ENCODE data around the gene NAA38.
A peak's percentile ranks its signal among the peaks of the same experiment; 100 is the strongest.

The NAA38 gene, protein sequence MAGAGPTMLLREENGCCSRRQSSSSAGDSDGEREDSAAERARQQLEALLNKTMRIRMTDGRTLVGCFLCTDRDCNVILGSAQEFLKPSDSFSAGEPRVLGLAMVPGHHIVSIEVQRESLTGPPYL

DNA sequence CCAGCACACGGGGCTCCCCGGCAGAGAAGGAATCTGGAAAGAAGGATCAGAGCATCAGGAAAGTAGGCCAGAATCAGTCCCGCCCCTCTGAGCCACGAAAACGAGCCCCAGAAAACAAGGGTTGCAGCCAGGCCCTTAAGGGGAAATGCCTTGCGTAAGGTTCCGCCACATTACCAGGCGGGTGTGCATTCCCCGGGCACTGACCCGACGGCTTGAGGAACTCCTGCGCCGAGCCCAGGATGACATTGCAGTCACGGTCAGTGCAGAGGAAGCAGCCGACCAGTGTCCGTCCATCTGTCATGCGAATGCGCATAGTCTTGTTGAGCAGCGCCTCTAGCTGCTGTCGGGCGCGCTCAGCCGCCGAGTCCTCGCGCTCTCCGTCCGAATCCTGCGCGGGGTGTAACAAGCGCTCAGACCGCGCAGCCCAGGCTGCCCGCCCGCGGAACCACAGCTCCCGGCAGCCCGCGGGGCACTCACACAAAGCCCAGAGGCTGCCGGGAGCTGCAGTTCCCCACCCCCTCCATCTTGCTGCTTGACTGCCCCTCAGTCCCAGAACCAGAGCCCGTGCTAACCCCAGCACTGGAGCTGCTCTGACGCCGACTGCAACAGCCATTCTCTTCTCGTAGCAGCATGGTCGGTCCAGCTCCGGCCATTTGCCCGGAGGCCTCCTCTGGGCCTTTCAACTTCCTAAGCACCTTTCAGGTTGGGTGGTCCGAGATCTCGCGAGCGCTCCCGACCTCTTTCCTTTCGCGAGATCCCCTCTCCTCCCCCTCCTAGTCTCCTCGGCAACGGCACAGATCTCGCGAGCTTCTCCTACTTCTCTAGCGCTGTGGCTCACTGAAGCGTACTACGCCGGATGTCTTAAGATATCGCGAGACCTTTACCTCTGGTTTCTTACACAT lies at the start of gene NAA38:
TSS of gene NAA38 (minus strand) at position 749 of the 902 bp plus-strand sequence. CDS start at position 653, 96 bp downstream.
- Histone ChIP-seq H3K27me3 (ENCODE audit: control insufficient read depth, insufficient read depth, low read length) (peaks cover 40% of the 10 kb centered on the region), H3K9ac (ENCODE audit: low read depth, low read length) (peak within 1 kb of the TSS; percentile 98), H3K36me3 (ENCODE audit: control insufficient read depth, insufficient read depth, low read length) (no peaks in the 10 kb centered on the region), H3K4me3 (ENCODE audit: low read depth, low read length) (peak within 1 kb of the TSS; percentile 95), H3K9me3 (ENCODE audit: control insufficient read depth, insufficient read depth, low read length) (no peaks in the 10 kb centered on the region), H3K4me1 (ENCODE audit: control insufficient read depth, insufficient read depth, low read length) (peaks cover 6% of the 10 kb centered on the region)

DNA sequence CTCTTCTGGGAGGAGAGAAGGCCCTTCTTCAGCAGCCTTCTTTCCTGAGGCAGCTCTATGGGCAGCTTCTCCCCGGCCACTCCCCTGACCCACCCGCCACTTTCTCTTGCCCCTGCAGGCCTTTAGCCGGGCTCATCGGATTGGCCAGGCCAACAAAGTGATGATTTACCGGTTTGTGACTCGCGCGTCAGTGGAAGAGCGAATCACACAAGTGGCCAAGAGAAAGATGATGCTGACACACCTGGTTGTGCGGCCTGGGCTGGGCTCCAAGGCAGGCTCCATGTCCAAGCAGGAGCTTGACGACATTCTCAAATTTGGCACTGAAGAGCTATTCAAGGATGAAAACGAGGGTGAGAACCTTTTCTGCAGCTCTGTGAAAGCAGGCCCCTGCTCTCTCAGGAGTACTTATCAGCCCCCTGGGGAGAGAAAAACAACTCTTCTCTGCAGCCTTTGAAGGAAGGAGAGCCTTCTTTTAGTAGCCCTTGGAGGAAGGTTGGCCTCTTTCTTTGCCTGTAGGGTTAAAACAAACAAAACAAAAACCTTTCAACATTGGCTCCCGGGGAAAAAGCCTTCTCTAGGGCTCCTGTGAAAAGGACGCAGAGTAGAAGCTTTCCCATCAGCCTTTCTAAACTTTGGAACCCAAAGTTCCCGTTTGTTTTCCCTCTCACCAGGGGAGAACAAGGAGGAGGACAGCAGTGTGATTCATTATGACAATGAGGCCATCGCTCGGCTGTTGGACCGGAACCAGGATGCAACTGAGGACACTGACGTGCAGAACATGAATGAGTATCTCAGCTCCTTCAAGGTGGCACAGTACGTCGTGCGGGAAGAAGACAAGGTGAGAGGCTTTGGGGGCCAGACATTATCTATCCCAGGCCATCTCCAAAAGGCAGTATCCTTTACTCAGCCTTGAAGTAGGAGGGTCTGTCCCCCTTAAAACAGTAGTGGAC lies 46.1 kb upstream of the NAA38 start:
- H3K9me3 ChIP-seq (ENCODE audit: control insufficient read depth, insufficient read depth, low read length), result no peaks in the 10 kb centered on the region
- H3K27me3 ChIP-seq (ENCODE audit: control insufficient read depth, insufficient read depth, low read length), result no peaks in the 10 kb centered on the region
- peaks cover 31% of the 10 kb centered on the region for H3K36me3 ChIP-seq (ENCODE audit: control insufficient read depth, insufficient read depth, low read length)
- no peaks in the 10 kb centered on the region for H3K4me1 ChIP-seq (ENCODE audit: control insufficient read depth, insufficient read depth, low read length)
- no peak overlapping the region for H3K4me3 ChIP-seq (ENCODE audit: low read depth, low read length)
- no peak overlapping the region for H3K9ac ChIP-seq (ENCODE audit: low read depth, low read length)

DNA sequence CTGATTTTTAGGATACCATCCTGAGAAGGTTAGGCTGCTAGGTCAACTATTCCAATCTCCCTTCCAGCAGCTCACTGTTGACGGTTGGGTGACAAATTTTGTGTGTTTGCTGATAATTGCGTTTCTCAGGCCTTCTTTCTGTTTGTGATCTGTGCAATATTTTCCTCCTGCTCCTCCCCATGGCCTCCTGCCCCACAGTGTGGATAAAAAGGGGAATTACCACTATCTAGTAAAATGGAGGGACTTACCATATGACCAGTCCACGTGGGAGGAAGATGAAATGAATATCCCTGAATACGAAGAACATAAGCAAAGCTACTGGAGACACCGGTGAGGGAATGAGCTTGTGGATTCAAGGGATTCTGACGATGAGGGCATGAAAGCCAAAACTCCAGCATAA lies 40.4 kb upstream of the NAA38 start:
- H3K36me3 ChIP-seq (ENCODE audit: control insufficient read depth, insufficient read depth, low read length), result peaks cover 14% of the 10 kb centered on the region
- H3K9ac ChIP-seq (ENCODE audit: low read depth, low read length), result no peak overlapping the region
- H3K4me3 ChIP-seq (ENCODE audit: low read depth, low read length), result no peak overlapping the region
- H3K27me3 ChIP-seq (ENCODE audit: control insufficient read depth, insufficient read depth, low read length), result no peaks in the 10 kb centered on the region
- no peaks in the 10 kb centered on the region for H3K4me1 ChIP-seq (ENCODE audit: control insufficient read depth, insufficient read depth, low read length)
- no peaks in the 10 kb centered on the region for H3K9me3 ChIP-seq (ENCODE audit: control insufficient read depth, insufficient read depth, low read length)

DNA sequence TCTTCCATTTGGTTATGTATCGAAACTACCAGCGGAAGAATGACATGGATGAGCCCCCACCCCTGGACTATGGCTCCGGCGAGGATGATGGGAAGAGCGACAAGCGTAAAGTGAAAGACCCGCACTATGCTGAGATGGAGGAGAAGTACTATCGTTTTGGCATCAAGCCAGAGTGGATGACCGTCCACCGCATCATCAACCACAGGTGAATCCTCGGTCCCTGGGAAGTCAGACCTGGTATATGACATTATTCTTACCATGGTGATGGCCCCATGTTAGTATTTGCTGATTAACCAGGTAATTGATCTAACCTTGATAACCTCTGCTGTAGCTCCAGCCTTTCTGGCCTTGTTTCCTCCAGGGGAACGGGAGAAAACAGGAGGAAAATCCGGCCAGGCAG lies 39.7 kb upstream of the NAA38 start:
- peaks cover 13% of the 10 kb centered on the region for H3K36me3 ChIP-seq (ENCODE audit: control insufficient read depth, insufficient read depth, low read length)
- no peaks in the 10 kb centered on the region for H3K4me1 ChIP-seq (ENCODE audit: control insufficient read depth, insufficient read depth, low read length)
- no peak overlapping the region for H3K9ac ChIP-seq (ENCODE audit: low read depth, low read length)

DNA sequence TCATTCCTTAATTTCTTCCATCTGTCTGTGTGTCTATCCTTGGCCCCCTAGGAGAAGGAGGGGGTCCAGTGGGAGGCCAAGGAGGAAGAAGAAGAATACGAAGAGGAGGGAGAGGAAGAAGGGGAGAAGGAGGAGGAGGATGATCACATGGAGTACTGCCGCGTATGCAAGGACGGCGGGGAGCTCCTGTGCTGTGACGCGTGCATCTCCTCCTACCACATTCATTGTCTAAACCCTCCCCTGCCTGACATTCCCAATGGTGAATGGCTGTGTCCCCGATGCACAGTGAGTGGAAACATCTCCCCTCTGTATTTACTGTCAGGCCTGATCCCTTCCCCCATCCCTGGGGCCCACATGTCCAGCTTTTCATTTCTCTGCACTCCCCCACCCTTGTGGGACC lies 37.5 kb upstream of the NAA38 start:
- peaks cover 15% of the 10 kb centered on the region for H3K36me3 ChIP-seq (ENCODE audit: control insufficient read depth, insufficient read depth, low read length)
- no peak overlapping the region for H3K4me3 ChIP-seq (ENCODE audit: low read depth, low read length)
- no peak overlapping the region for H3K9ac ChIP-seq (ENCODE audit: low read depth, low read length)
- H3K9me3 ChIP-seq (ENCODE audit: control insufficient read depth, insufficient read depth, low read length), result no peaks in the 10 kb centered on the region
- no peaks in the 10 kb centered on the region for H3K4me1 ChIP-seq (ENCODE audit: control insufficient read depth, insufficient read depth, low read length)
- no peaks in the 10 kb centered on the region for H3K27me3 ChIP-seq (ENCODE audit: control insufficient read depth, insufficient read depth, low read length)

More for the DNA sequence above, 39.7 kb upstream of the NAA38 start:
- H3K9me3 ChIP-seq (ENCODE audit: control insufficient read depth, insufficient read depth, low read length), result no peaks in the 10 kb centered on the region
- H3K27me3 ChIP-seq (ENCODE audit: control insufficient read depth, insufficient read depth, low read length), result no peaks in the 10 kb centered on the region
- H3K4me3 ChIP-seq (ENCODE audit: low read depth, low read length), result no peak overlapping the region

DNA sequence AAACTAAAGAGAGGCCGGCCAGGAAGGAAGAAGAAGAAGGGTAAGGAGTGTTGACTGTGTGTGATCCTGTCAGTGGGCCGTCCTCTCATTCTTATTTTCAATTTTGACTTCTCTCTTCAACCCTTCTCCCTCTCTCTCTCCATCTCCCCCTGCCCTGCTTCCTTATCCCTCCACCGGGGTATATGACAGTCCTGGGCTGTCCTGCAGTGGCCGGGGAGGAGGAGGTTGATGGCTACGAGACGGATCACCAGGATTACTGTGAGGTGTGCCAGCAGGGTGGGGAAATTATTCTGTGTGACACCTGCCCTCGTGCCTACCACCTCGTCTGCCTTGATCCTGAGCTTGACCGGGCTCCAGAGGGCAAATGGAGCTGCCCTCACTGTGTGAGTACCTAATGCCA lies 36.9 kb upstream of the NAA38 start:
- Histone ChIP-seq H3K9ac (ENCODE audit: low read depth, low read length) (no peak overlapping the region), H3K9me3 (ENCODE audit: control insufficient read depth, insufficient read depth, low read length) (no peaks in the 10 kb centered on the region), H3K36me3 (ENCODE audit: control insufficient read depth, insufficient read depth, low read length) (peaks cover 8% of the 10 kb centered on the region), H3K27me3 (ENCODE audit: control insufficient read depth, insufficient read depth, low read length) (no peaks in the 10 kb centered on the region), H3K4me1 (ENCODE audit: control insufficient read depth, insufficient read depth, low read length) (no peaks in the 10 kb centered on the region), H3K4me3 (ENCODE audit: low read depth, low read length) (no peak overlapping the region)

DNA sequence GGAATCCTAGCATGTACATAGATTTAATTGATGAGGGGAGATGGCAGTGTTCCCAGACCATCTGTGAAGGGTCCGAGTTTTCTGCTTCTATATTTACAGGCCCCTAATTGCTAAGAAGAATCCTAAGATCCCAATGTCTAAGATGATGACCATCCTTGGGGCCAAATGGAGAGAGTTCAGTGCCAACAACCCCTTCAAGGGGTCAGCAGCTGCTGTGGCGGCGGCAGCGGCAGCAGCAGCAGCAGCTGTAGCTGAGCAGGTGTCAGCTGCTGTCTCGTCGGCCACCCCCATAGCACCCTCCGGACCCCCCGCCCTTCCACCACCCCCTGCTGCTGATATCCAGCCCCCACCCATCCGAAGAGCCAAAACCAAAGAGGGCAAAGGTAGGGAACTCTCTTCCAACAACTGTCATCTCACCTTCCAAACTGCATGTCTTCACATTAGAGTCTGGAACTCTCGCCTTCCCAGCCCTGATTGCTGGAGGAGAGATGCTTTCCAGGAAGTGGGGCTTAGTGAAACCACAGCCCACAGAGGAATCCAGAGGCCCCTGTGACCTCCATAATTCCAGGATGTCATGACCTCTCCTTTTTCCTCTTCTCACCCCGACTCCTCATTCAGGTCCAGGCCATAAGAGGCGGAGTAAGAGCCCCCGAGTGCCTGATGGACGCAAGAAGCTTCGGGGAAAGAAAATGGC lies 36.0 kb upstream of the NAA38 start:
- Histone ChIP-seq H3K9ac (ENCODE audit: low read depth, low read length) (no peak overlapping the region), H3K4me3 (ENCODE audit: low read depth, low read length) (no peak overlapping the region), H3K27me3 (ENCODE audit: control insufficient read depth, insufficient read depth, low read length) (no peaks in the 10 kb centered on the region), H3K36me3 (ENCODE audit: control insufficient read depth, insufficient read depth, low read length) (peaks cover 7% of the 10 kb centered on the region), H3K9me3 (ENCODE audit: control insufficient read depth, insufficient read depth, low read length) (no peaks in the 10 kb centered on the region), H3K4me1 (ENCODE audit: control insufficient read depth, insufficient read depth, low read length) (peaks cover 2% of the 10 kb centered on the region)

DNA sequence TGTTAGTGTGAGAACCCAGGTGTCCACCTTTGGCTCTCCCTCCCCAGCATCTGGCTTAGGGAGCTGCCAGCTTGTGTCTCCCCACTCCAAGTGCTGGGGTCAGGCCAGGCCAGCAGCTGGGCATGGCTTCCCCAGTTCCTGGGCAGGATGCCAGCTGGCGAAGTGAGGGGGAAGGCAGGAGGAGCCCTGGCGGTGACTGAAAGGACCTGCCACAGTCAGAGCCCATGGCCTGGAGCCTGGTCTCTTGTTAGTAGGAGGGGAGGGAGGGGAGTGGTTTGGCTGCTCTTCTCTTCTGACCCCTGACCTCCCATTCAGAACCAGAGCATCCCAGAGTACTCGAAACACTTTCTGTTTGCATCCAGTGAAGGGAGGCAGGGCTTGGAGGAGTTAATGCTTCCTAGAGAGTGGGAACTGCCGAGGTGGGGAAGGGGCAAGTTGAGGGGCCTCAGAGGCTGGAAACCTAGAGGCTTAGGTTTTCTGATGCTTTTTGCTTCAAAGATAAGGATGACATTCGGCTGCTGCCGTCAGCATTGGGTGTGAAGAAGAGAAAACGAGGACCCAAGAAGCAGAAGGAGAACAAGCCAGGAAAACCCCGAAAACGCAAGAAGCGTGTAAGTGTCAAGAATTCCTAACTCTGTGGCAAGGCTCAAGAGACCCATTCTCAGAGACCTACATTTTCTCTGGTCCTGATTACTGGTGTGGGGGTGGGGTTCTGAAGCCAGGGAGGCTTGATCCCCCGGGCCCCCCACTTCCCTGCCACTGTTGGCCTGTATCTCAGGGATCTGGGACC lies 32.0 kb upstream of the NAA38 start:
- Histone ChIP-seq H3K9ac (ENCODE audit: low read depth, low read length) (no peak overlapping the region), H3K36me3 (ENCODE audit: control insufficient read depth, insufficient read depth, low read length) (peaks cover 4% of the 10 kb centered on the region), H3K4me1 (ENCODE audit: control insufficient read depth, insufficient read depth, low read length) (peaks cover 6% of the 10 kb centered on the region), H3K9me3 (ENCODE audit: control insufficient read depth, insufficient read depth, low read length) (no peaks in the 10 kb centered on the region), H3K27me3 (ENCODE audit: control insufficient read depth, insufficient read depth, low read length) (no peaks in the 10 kb centered on the region), H3K4me3 (ENCODE audit: low read depth, low read length) (no peak overlapping the region)

DNA sequence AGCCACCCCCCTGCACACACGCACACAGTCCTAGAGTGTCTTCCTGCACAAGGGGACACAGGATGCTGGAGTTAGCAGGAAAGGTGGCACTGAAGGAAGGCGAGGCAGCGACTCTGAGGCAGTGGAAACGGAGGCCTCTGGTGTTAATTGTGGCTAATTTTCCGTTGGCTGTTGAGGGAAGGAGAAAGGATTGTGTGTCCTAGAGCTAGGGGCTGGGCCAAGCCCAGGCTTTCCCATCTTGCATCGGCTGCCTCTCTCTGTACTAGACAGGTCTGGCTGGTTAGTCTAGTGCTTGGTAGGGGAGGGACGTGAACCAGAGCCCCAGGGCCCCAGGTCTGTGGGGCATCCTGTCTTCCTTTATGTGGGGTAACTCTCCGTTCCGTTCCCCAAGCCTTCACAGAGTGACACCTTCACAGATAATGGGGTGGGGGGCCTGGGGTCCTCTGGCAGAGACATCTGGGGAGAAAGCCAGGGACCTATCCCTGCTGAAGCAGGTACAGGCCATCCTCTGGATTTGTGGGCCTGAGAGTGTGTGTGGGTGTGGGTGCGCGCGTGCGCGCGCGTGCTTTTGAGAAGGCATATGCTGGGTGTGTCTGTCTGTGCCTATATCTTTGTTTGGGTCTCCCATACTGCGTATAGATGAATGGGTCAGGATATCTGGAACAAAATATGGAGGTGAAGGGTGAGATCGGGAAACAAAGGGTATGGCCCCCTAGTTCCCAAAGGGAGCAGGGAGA lies 31.0 kb upstream of the NAA38 start, which contains the start of gene CHD3:
TSS of gene CHD3 (plus strand) at position 606 of the 737 bp plus-strand sequence. CDS start 212 bp downstream, outside the sequence.
- no peaks in the 10 kb centered on the region for H3K9me3 ChIP-seq (ENCODE audit: control insufficient read depth, insufficient read depth, low read length)

DNA sequence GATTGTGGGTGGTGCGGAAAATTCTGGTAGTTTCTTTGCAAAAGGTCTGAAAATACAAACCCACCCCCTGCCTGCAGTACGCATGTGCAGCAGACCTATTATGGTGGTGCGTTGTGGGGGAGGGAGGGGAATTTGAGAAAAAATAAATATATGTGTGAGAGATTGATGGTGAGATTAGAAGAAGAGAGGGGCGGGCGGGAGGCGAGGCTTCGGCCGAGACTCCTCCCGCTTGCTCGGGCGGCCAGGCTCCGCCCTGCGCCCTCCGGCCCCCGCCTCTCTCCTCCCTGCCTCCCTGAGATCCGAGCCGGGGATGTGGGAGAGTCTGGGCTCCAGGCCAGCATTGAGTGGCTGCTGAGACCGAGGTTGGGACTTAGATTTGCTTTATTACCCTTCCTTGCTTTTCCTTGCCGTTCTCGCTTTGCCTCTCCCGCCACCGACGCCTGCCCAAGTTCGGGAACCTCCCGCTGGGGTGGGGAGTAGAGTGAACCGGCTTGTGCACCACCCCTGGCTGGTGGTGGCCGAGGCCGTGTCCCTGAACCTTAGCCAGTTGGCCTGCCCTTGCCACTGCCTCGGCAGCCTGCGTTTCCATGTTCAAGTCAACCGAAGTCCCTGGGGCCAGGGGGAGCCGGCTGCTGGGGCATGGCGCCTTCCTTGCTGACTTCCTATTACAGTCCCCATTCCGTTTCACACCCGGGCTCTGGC lies 30.3 kb upstream of the NAA38 start:
- Histone ChIP-seq H3K4me1 (ENCODE audit: control insufficient read depth, insufficient read depth, low read length) (peaks cover 6% of the 10 kb centered on the region), H3K36me3 (ENCODE audit: control insufficient read depth, insufficient read depth, low read length) (peaks cover 4% of the 10 kb centered on the region), H3K27me3 (ENCODE audit: control insufficient read depth, insufficient read depth, low read length) (no peaks in the 10 kb centered on the region), H3K9me3 (ENCODE audit: control insufficient read depth, insufficient read depth, low read length) (no peaks in the 10 kb centered on the region), H3K4me3 (ENCODE audit: low read depth, low read length) (peak overlapping the region; percentile 85), H3K9ac (ENCODE audit: low read depth, low read length) (peak overlapping the region; percentile 70)

More for the DNA sequence above, 31.0 kb upstream of the NAA38 start, which contains the start of gene CHD3:
- Histone ChIP-seq H3K4me1 (ENCODE audit: control insufficient read depth, insufficient read depth, low read length) (peaks cover 6% of the 10 kb centered on the region), H3K9ac (ENCODE audit: low read depth, low read length) (peak within 1 kb of the TSS; percentile 70), H3K4me3 (ENCODE audit: low read depth, low read length) (peak within 1 kb of the TSS; percentile 85), H3K27me3 (ENCODE audit: control insufficient read depth, insufficient read depth, low read length) (no peaks in the 10 kb centered on the region), H3K36me3 (ENCODE audit: control insufficient read depth, insufficient read depth, low read length) (peaks cover 4% of the 10 kb centered on the region)

Data from iPS-15b (cell line).